Caki2 (cell line): ENCODE results near the gene COQ10B. TPM values are rescaled to one million over a fixed set of nuclear protein-coding genes. Genes with fewer than 3 reads are reported as not detected.
"Not testable (repeated sequence)": the region's sequence is repeated elsewhere in the genome, so short reads cannot be mapped to it uniquely, and the experiment has no call there.

ENCODE experiments used
- DNase-seq: peaks from one replicate; pipeline ENCODE4 v3.0.0-alpha.2; 2015; ENCODE audit warnings: low read depth
- in situ Hi-C: cut with HindIII; loops from 2 replicates; pipeline ENCODE4 v1.10.0; 2016; ENCODE audit warnings: low sequenced_read_pairs, low pct_unique_long_range_greater_than_20kb, mixed read lengths
- total RNA-seq: library from RNA; depleted of rRNA; stranded (reverse); fragments of >200 nt; shearing (Covaris generic); gene quantifications from 2 replicates; pipeline ENCODE4 v1.2.3, GENCODE V29; 2014; ENCODE audit warnings: low replicate concordance; rRNA removed

The COQ10B gene
- total RNA-seq = 37.8 and 42.4 TPM in 2 replicates

GRCh38 chr2:197453123-197453913 lies at the start of gene COQ10B:
Gene COQ10B, plus strand, starts transcription at chr2:197453552. Its CDS starts 9 bp downstream, at chr2:197453561.
- DNase-seq = peak; percentile 100
- in situ Hi-C loops = no loop called here

- no peak for DNase-seq
- in situ Hi-C loops = no loop called here
These were observed 47.8 kb upstream of the COQ10B start for GRCh38 chr2:197405582-197405981.

- in situ Hi-C loops = no loop called here
- DNase-seq = no peak
These were observed 39.3 kb upstream of the COQ10B start for GRCh38 chr2:197414039-197414438.

- in situ Hi-C loops = no loop called here
- no peak for DNase-seq
These were observed 38.8 kb upstream of the COQ10B start for GRCh38 chr2:197414515-197414914.

GRCh38 chr2:197416268-197416667 lies 37.1 kb upstream of the COQ10B start:
- no peak for DNase-seq
- in situ Hi-C loops = no loop called here

- DNase-seq = no peak
- in situ Hi-C loops = no loop called here
These were observed 33.9 kb upstream of the COQ10B start for GRCh38 chr2:197419438-197419837.

- in situ Hi-C loops = no loop called here
- no peak for DNase-seq
These were observed 30.0 kb upstream of the COQ10B start for GRCh38 chr2:197423307-197423706.

GRCh38 chr2:197425550-197425949 lies 27.8 kb upstream of the COQ10B start:
- DNase-seq = no peak
- in situ Hi-C loops = no loop called here

GRCh38 chr2:197426723-197427603 lies 26.4 kb upstream of the COQ10B start:
- in situ Hi-C loops = no loop called here
- DNase-seq = no peak

GRCh38 chr2:197427986-197428385 lies 25.4 kb upstream of the COQ10B start:
- in situ Hi-C loops = no loop called here
- no peak for DNase-seq

- in situ Hi-C loops = no loop called here
- DNase-seq = no peak
These were observed 21.5 kb upstream of the COQ10B start for GRCh38 chr2:197431858-197432257.

GRCh38 chr2:197432527-197432926 lies 20.8 kb upstream of the COQ10B start:
- in situ Hi-C loops, DNase-seq: not testable (repeated sequence)

- in situ Hi-C loops = no loop called here
These were observed 19.4 kb upstream of the COQ10B start for GRCh38 chr2:197433780-197434438.

GRCh38 chr2:197434541-197435513 lies 18.5 kb upstream of the COQ10B start, which contains the start of gene SF3B1:
Gene SF3B1, minus strand, starts transcription at chr2:197435028. Its CDS starts 29 bp downstream, at chr2:197434999.
- DNase-seq = peak; percentile 99
- in situ Hi-C loops = no loop called here

More at GRCh38 chr2:197433780-197434438, 19.4 kb upstream of the COQ10B start:
- DNase-seq = no peak

GRCh38 chr2:197435598-197436420 lies 17.5 kb upstream of the COQ10B start:
- in situ Hi-C loops = no loop called here
- peak; percentile 30 for DNase-seq

- in situ Hi-C loops = no loop called here
These were observed 16.0 kb upstream of the COQ10B start for GRCh38 chr2:197437380-197437779.

GRCh38 chr2:197442857-197443256 lies 10.5 kb upstream of the COQ10B start:
- no peak for DNase-seq
- in situ Hi-C loops = no loop called here

More at GRCh38 chr2:197437380-197437779, 16.0 kb upstream of the COQ10B start:
- no peak for DNase-seq
